Muscle of back (tissue), 11 donors: ENCODE measurements around the gene ERVW-1. TPM values are rescaled to one million over a fixed set of nuclear protein-coding genes. Genes with fewer than 3 reads are reported as not detected.
"Not testable (repeated sequence)": the region's sequence is repeated elsewhere in the genome, so short reads cannot be mapped to it uniquely, and the experiment has no call there.

Source experiments
- DNase-seq, 3 donors: peaks; one replicate each; pipeline versions ENCODE4 v3.0.0 to v3.0.0-alpha.2; 2013
- polyA plus RNA-seq, 10 donors: library from polyadenylated mRNA; unstranded; fragments of 120-200 nt; gene quantifications; one replicate each; pipeline ENCODE4 v1.2.1, GENCODE V29; 2013; ENCODE audit not compliant: insufficient read length in 10 of 10

Gene ERVW-1
- polyA plus RNA-seq, 10 donors = 0.45 to 1.6 (median 0.74) TPM

DNA sequence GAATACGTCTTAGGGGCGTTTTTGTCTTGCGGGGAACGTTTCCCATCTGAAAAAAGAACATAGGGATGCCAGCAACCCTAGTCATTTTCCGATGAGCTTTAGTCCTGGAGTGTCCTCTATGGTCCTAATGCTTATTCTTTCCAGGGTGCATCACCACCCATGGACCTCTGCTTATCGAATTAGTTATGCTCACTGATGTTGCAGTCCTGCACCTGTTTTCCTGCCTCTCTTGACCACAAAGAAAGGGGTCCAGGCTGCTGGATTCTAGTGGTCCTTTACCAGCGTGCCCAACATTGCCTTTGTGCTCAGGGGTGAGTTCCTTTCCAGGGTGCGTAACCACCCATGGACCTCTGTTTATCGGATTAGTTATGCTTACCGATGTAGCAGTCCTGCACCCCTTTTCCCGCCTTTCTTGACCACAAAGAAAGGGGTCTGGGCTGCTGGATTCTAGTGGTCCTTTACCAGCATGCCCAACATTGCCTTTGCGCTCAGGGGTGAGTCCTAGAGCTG lies 2.4 kb downstream of the ERVW-1 start:
- not testable (repeated sequence) for DNase-seq

DNA sequence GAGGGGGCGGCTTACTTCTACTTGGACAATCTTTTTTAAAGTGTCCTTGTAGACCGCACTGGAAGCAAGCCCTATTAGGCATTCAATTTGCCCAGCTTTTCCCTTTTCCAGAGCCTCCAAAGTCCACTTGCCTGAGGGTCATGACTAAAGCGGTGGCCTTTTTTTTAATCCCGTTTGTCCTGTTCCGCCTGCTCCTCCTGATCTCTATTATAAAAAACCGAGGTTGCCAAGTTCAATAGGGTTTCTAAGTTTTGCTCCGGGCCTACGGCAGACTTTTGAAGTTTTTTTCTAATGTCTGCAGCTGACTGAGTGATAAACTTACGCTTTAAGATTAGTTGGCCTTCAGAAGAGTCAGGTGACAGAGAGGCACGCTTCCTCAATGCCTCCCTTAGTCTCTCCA lies 3.8 kb downstream of the ERVW-1 start:
- not testable (repeated sequence) for DNase-seq

DNA sequence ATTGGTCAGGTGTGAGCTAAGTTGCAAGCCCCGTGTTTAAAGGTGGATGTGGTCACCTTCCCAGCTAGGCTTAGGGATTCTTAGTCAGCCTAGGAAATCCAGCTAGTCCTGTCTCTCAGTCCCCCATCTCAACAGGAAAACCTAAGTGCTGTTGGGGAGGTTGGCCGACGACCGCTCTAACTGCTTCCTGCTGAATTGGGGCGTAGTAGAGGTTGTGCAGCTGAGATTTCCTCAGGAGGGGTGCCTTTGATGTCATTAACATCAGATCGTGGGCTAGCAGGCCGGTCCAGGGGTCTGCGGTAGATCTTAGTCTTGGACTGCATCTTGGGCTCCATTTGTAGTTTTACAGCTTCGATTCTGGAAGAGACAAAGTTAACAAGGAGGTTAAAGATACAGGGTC lies 9.2 kb downstream of the ERVW-1 start:
- not testable (repeated sequence) for DNase-seq

DNA sequence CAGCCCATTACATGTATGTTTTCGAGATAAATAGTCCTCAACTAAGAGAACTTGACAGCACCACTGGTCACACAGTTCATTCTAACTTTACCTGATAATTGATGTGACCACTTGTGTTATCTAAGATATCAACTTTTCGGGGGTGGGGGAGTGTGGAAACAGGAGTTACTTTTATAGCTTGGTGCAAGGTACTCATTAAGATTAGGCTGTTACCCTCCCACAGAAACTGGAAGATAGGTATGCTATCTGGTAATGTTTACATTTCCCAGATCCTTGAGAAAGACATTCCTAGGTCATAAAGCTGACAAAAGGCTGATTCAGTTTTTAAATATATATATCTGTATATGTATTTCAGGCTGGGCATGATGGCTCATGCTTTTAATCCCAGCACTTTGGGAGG lies 11.1 kb downstream of the ERVW-1 start:
- DNase-seq = no peak

DNA sequence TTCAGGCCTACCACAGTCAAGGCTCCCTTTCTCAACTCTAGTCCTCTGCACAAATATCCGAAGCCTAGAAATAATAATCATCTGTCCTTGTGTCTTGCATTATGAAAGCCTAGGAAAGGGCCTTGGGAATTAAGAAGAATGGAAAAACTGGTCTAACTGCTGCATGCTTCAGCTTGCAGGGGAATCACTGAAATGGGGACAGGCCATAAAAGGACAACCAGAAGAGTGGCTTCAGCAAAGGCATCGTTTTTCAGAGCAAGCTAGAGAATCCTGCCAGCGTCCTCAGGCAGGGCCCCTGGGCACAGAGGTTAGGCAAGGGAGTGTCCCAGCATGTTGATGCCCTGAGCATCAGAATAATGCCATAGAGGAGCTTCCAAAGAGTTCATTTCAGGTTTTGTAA lies 13.2 kb downstream of the ERVW-1 start:
- no peak for DNase-seq

DNA sequence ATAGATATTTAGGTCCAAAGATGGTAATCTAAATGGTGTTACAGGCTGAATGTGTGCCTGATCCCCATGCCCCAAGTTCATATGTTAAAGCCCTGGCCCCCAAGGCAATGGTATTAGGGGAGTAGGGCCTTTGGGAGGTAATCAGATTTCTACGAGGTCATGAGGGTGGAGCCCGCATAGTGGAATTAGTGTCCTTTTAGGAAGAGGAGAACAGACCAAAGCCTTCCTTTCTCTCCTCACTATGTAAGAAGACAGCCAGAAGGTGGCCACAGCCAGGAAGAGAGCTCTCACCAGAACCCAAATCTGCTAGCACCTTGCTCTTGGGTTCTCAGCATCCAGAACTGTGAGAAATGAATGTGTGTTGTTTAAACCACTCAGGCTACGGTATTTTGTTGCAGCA lies 15.2 kb downstream of the ERVW-1 start:
- no peak for DNase-seq

DNA sequence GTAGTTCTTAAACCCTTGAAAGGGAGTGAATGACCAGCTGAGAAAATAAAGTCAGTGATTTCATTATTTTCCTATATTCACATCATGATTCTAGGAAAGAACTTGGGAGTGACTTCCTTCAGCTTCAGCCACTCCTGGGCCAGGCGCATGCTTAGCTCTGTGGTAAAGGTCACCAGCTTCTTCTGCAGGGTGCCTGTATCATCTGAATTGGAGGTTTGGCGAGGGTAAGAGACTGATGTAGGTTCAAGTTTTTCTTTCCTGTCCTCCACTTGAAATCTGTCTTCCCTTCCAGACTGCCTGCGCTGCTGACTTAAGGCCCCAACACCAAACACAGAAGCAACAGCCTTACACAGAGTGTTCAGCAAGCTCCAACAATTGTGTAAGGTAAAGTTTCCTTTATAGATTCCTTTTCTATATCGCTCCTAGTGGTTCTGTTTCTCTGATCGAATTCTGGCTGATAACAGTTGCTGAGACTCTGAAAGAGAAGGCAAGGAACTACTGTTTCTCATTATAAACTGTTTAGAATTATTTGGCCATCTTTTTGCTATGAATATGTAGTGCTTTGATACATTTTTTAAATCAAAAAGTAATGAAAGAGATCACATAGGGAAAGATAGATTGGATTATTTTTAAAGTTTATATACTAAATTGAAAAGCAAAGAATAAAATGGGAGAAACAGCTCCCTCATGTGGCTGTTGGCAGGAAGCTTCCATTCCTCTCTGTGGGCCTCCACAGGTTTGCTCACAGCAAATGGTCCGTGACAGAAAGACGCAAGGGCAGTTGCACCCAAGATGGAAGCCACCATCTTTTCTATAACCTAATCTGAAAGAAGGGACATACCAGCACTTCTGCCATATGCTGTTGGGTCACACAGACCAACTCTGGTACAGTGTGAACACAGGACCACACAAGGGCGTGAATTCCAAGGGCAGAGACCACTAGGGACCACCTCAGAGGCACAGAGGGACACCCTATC lies 16.4 kb downstream of the ERVW-1 start:
- DNase-seq = peak in 2 of 3 donors; percentile 15 to 36

DNA sequence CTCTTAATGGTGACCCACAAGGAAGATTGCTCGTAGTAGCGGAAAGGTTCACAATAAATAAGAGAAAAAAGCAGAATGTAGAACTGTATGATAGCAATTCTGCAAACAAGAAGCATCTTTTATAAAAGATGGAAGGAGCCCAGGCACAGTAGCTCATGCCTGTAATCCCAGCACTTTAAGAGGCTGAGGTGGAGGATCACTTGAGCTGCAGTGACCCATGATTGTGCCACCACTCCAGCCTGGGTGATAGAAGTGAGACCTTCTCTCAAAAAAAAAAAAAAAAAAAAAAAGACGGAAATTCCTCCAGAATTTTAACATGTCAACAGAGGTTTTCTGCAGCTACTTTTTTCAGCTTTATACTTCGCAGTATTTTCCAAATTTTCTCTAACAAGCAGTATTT lies 17.2 kb downstream of the ERVW-1 start:
- no peak for DNase-seq

DNA sequence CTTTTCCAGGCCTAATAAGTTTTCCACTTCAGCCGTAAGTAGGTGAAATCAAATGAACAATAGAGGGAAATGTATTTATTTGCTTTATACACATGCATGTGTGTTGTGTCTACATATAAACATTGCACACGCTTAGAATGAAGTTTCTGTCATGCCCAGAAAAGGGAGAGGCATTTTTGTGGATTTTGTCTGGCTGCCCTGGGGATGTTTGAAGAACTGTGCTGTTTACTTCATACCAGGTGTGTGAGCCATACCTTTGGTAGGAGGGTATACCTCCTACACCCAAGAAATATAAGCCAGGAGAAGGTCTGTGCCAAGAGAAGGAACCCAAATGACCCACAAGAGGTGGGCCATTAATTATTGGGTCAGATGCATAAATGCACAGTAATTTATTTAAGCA lies 17.6 kb downstream of the ERVW-1 start:
- no peak for DNase-seq

DNA sequence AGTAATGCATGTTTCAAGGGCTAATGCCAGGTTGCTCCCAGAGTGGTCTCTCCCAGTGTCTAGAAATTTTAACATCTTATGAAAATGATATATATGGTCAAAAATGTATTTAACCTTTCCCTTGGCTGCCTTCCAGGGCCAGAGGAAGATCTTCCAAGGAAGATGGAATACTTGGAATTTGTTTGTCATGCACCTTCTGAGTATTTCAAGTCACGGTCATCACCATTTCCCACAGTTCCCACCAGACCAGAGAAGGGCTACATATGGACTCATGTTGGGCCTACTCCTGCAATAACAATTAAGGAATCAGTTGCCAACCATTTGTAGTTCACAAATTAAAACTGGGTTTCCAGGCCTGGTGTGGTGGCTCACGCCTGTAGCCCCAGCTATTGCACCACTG lies 21.5 kb downstream of the ERVW-1 start:
- DNase-seq = peak in 1 of 3 donors; percentile 37

DNA sequence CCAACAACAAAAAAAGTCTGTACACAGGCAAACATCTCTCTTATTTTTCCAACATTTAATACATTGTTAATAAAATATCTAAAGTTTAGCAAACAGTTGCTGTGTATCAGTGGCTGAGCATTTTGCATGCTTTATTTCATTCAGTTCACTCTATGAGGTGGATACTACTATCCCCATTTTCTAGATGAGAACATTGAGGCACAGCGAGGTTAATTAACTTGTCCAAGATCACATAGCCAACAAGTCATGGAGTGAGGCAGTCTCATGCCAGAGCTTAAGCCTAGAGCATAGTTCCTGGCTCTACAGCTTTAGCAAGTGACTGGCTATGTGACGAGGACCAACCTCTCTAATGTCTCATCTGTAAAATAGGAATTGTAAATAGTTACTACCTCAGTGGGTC lies 26.1 kb downstream of the ERVW-1 start:
- DNase-seq = no peak

DNA sequence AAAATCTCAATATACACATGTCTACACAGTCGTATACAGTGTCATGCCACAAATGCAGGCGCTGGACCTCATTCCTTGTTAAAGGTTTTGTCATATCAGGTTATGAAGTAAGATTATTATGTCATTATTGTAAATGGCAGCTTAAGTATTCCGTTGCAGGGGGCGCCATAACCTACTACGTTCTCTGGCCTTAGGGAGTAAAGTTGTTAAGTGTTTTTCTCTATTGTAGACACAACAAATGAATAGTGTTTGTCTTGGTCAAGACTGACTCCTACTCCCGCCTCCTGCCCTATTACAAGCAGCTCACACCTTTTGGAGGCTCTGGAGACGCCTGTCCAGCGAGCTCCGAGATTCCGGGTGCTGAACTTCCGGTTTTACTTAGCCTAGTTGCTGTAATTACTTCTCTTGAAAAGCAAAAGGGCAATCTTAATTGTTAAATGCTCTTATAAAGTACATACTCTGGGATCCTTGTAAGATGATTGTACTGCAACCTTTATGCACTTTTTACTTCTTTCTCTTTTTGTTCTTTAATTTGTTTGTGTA lies 29.5 kb downstream of the ERVW-1 start:
- DNase-seq = peak; percentile 31 to 80 (median 57)

DNA sequence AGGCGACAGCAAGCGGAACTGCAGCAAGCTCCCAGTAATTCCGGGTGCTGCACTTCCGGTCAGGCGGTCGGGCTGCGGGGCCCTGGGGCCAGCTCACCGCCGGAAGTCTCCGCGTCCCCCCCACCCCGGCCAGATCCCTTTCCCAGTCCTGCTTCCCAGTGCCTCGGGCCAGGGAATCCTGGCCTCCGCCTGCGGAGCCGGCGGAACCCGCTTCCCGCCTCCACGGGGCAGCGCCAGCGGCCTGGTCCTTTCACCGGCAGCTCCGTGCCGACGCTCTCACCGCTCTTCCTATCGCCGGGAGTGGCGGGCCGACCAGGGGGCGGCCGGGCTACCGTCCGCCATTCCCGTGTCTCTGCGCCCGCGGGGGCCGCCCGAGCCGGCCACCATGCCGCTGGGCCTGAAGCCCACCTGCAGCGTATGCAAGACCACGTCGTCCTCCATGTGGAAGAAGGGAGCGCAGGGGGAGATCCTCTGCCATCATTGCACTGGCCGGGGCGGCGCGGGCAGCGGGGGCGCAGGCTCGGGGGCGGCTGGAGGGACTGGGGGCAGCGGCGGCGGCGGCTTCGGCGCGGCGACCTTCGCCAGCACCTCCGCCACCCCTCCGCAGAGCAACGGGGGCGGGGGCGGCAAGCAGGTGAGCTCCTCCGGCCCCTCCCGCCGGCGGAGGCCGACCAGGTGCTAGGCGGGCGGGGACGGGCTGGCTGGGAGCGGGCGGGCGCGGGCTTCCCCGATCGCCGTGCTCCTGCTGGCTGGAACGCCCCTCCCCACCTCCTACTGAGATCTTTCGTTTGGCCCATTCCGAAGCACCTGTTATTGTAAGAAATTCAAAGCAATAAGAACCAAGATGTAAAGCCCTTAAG lies 30.2 kb downstream of the ERVW-1 start, which contains the start of gene GATAD1:
GATAD1 (plus strand) TSS at position 138 of the 860 bp plus-strand sequence; CDS start at position 386, 248 bp downstream.
- peak; percentile 92 to 96 (median 93) for DNase-seq

DNA sequence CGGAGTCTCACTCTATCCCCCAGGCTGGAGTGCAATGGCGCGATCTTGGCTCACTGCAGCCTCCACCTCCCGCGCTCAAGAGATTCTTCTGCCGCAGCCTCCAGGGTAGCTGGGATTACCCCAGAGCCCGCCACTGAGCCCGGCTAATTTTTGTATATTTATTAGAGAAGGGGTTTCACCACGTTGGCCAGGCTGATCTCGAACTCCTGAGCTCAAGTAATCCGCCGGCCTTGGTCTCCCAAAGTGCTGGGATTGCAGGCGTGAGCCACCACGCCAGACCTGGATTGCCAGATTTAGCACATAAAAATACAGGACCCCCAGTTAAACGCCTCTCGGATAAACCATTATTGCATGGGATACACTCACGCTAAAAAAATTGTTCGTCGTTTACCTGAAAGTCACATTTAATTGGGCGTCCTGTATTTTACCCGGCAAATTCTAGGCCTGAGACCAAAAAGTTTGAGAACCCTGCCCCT lies 30.8 kb downstream of the ERVW-1 start:
- DNase-seq = no peak

DNA sequence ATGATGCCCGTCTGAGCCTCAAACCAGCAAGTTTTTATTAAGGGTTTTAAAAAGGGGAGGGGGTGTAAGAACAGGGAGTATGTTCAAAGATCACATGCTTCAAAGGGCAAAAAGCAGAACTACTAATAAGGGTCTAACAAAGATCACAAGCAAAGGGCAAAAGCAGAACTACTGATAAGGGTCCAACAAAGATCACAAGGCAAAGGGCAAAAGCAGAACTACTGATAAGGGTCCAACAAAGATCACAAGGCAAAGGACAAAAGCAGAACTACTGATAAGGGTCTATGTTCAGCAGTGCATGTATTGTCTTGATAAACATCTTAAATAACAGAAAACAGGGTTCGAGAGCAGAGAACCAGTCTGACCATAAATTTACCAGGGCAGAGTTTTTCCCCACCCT lies 35.0 kb downstream of the ERVW-1 start:
- not testable (repeated sequence) for DNase-seq

DNA sequence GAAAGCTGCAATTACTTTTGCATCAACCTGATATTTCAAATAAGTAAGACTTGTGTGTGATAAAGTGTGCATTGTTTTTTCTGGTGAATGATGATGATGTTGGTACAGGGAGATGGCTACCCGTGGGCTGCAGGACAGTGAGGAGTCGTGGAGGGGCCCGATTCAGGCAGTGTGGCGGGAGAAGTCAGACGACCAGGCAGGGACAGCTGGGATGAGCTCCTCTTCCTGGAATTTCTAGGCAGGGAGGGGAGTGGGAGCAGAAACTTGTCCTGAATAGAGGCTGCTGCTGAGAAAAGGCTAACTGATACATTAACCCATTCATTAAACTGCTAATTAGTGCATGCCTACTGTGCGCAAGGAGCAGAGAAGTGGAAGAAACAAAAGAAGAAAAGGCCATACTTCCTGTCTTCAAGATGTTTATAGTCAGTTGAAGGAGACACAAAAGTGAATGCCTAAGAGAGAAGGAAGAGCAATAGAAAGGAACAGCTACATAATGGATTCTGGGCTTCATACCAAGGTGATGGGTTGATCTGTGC lies 39.7 kb downstream of the ERVW-1 start:
- no peak for DNase-seq

DNA sequence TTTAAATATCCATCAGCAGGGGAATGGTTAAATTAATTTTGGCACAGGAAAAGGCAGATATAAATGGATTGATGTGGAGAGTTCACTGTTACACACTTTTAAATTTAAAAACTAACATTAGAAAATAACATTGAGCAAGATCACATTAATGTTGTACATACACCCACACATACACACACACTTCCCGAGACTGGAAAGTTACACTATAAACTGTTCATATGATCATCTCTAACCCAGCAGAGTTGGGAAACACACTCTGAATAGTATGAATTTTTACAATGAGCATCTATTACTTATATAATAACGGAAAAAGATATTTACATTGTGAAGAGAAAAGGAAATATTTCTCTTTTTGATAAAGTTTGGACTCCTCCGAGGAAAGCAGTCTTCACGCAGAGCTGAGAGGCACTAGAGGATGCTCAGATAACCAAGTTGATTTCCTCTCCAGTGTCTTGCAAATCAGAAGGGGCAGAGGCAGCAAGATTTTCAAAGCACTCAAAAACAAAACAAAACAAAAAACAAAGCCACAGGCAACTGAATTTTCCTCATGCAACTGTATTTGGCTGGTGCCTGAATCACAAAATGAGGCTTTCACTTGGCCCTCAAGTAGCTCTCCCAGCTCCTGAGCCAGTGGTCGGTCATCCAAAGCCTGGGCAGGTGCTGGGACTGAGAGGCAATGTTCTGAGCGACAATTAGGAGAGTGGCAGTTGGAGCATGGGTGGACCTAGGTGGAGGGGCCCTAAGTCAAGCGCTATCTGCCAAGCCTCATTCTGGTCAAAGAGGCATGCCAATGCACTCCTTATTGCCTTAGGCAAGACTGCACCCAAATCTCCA lies 40.9 kb downstream of the ERVW-1 start:
- no peak for DNase-seq

DNA sequence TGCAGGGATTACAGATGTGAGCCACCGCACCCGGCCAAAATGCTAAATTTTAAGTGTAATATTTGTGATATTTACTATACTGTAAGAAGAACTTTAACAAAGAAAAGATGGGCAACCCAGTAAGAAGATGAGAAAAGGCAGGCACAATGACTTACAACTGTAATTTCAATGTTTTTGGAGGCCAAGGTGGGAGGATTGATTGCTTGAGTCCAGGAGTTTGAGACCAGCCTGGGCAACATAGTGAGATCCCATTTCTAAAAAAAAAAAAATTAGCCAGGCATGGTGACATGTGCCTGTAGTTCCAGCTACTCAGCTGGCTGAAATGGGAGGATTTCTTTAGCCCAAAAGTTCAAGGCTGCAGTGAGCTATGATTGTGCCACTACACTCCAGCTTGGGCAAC lies 42.2 kb downstream of the ERVW-1 start:
- DNase-seq = no peak

DNA sequence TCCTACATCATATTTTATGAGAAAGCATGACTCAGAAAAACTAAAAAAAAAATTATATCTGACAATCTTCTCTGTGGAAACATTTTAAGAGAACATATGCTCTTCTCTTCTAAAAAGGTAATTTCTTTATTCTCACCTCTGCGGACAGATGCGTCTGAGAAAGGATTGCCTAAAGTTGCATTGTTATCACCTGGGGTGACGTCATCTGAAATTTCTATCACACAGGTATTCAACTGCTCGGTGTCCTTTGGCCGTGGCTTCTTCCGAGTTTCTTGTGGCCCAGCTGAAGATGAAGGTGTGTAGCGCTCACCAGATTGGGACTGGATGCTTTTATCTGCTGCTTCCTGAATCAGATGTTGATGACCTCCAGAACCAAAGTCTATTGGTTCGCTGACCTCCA lies 44.7 kb downstream of the ERVW-1 start:
- DNase-seq = no peak

DNA sequence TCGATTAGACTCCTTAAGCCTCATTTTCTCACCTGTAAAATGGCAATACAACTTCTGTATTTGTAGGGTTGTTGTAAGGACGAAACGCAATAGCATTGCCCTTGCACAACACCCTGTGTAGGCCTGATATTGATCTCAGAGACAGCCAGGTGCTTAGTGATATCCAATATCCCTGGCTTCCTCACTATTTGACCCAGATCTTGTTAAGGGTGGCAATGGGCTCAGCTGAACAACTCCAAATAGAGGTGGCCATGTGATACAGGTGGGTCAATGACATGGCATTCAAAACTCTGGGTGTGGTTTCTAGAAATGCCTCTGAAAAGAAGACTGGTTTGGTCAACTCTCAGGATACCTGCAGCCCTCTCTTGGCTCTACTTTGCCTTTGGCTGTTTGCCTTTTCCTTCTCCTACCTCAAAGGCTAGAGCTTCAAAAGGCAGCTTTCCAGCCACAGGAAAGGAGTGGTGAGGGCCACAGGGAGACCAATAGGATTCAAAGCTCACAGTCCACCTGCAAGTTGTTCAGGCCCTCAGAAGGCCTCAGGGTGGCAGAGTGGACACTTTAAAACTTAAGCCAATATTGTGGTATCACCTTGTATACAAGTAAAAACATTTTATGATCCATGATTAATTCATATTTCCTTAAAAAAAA lies 45.3 kb downstream of the ERVW-1 start:
- no peak for DNase-seq
